DMS 273 treated with DMSO at 0.1 percent for 48 hours (cell line): ENCODE results near the gene RTF1.

Source experiments
- DNase-seq: peaks from one replicate; lab custom pipeline; 2025; lab: John Stamatoyannopoulos, UW

The RTF1 gene

GRCh38 chr15:41506796-41507341, 90.0 kb downstream of the RTF1 start:
- DNase-seq = no peak

- no peak for DNase-seq
Measured at GRCh38 chr15:41507820-41508290, 91.0 kb downstream of the RTF1 start.

GRCh38 chr15:41510728-41511127, 93.8 kb downstream of the RTF1 start:
- no peak for DNase-seq

- no peak for DNase-seq
Measured at GRCh38 chr15:41511331-41511898, 94.5 kb downstream of the RTF1 start.

- DNase-seq = no peak
Measured at GRCh38 chr15:41511899-41512369, 95.0 kb downstream of the RTF1 start.

- no peak for DNase-seq
Measured at GRCh38 chr15:41512512-41512939, 95.6 kb downstream of the RTF1 start.

- no peak for DNase-seq
Measured at GRCh38 chr15:41512940-41513505, 96.1 kb downstream of the RTF1 start.

GRCh38 chr15:41513506-41514227, 96.8 kb downstream of the RTF1 start, which contains the start of gene LTK:
Gene LTK (minus strand): TSS chr15:41513827. CDS start chr15:41513709, 118 bp downstream.
- DNase-seq = no peak

GRCh38 chr15:41517895-41518449, 101.1 kb downstream of the RTF1 start:
- no peak for DNase-seq

GRCh38 chr15:41520636-41521035, 103.7 kb downstream of the RTF1 start:
- DNase-seq = no peak

GRCh38 chr15:41521614-41522013, 104.7 kb downstream of the RTF1 start:
- no peak for DNase-seq

GRCh38 chr15:41523097-41523496, 106.2 kb downstream of the RTF1 start:
- DNase-seq = no peak

- no peak for DNase-seq
Measured at GRCh38 chr15:41530363-41530956, 113.6 kb downstream of the RTF1 start.
